Left ventricle myocardium inferior (tissue), 1 donor: ENCODE measurements around the gene MDM4. TPM values are rescaled to one million over a fixed set of nuclear protein-coding genes. Genes with fewer than 3 reads are reported as not detected.
"Not testable (repeated sequence)": the region's sequence is repeated elsewhere in the genome, so short reads cannot be mapped to it uniquely, and the experiment has no call there.

Experiments used
- DNase-seq: peaks from one replicate; pipeline ENCODE4 v3.0.0-alpha.2; 2020
- H3K27ac ChIP-seq: fragments of 200-600 bp; replicated peaks from 2 replicates; pipeline ENCODE4 v1.8.0; 2021
- H3K27me3 ChIP-seq: fragments of 200-600 bp; 2 replicates; pipeline ENCODE4 v1.8.0; 2021; ENCODE audit warnings: low read depth
- H3K36me3 ChIP-seq: fragments of 200-600 bp; 2 replicates; pipeline ENCODE4 v1.8.0; 2021
- H3K4me1 ChIP-seq: fragments of 200-600 bp; 2 replicates; pipeline ENCODE4 v1.8.0; 2021
- H3K4me3 ChIP-seq: fragments of 200-600 bp; 2 replicates; pipeline ENCODE4 v1.8.0; 2021; ENCODE audit warnings: mild to moderate bottlenecking, moderate library complexity
- H3K9me3 ChIP-seq: fragments of 200-600 bp; replicated peaks from 2 replicates; pipeline ENCODE4 v1.8.0; 2021
- CTCF ChIP-seq: fragments of 200-600 bp; IDR thresholded peaks from 2 replicates; pipeline ENCODE4 v1.8.0; 2021; ENCODE audit warnings: antibody characterized with exemption, mild to moderate bottlenecking, borderline replicate concordance
- intact Hi-C: fragments of 100-400 bp; cut with micrococcal nuclease; formaldehyde crosslinking; loops from one replicate; pipeline ENCODE4 v1.11.0; 2022
- total RNA-seq: library from RNA; stranded (reverse); fragmentation: NEBNext Ultra II Directional; extraction: Animal tissue kit (Norgen Biotek cat#: 25700); gene quantifications from one replicate; pipeline ENCODE4 v1.2.1, GENCODE V29; 2021
- donor health status: DM: no; HTN: yes; CAD: no; lungs with severe emphysema.

MDM4 gene
- total RNA-seq, 1 donor from 2014 or later = 29.3 TPM

- TF ChIP-seq CTCF = no peak
- DNase-seq = no peak
- Histone ChIP-seq H3K9me3 (no peaks in the 10 kb centered on the region), H3K36me3 (no peaks in the 10 kb centered on the region), H3K27me3 (no peaks in the 10 kb centered on the region), H3K4me1 (no peaks in the 10 kb centered on the region), H3K27ac (no peak overlapping the region), H3K4me3 (no peak overlapping the region)
- intact Hi-C loops = loop anchor here (5.0 kb wide), 2 partner anchors 196 to 241 kb away; no protein-coding TSS in a partner anchor
Observed at GRCh38 chr1:204566583-204566955, 50.4 kb downstream of the MDM4 start.

GRCh38 chr1:204567071-204567470, 50.9 kb downstream of the MDM4 start:
- Histone ChIP-seq H3K36me3 (no peaks in the 10 kb centered on the region), H3K9me3 (no peaks in the 10 kb centered on the region), H3K27me3 (no peaks in the 10 kb centered on the region), H3K4me1 (no peaks in the 10 kb centered on the region), H3K27ac (no peak overlapping the region), H3K4me3 (no peak overlapping the region)
- intact Hi-C loops = loop anchor here (5.0 kb wide), 2 partner anchors 195 to 240 kb away; no protein-coding TSS in a partner anchor
- no peak for DNase-seq
- no peak for TF ChIP-seq CTCF

GRCh38 chr1:204568576-204569315, 52.5 kb downstream of the MDM4 start:
- Histone ChIP-seq H3K4me3 (no peak overlapping the region), H3K4me1 (peaks cover under 1% of the 10 kb centered on the region), H3K9me3 (no peaks in the 10 kb centered on the region), H3K27me3 (no peaks in the 10 kb centered on the region), H3K27ac (no peak overlapping the region), H3K36me3 (no peaks in the 10 kb centered on the region)
- no peak for DNase-seq
- TF ChIP-seq CTCF = no peak
- intact Hi-C loops = loop anchor here (5.0 kb wide), 2 partner anchors 194 to 239 kb away; no protein-coding TSS in a partner anchor

GRCh38 chr1:204569478-204569877, 53.3 kb downstream of the MDM4 start:
- intact Hi-C loops = loop anchor here (5.0 kb wide), 2 partner anchors 193 to 238 kb away; no protein-coding TSS in a partner anchor
- H3K9me3 ChIP-seq = no peaks in the 10 kb centered on the region

GRCh38 chr1:204570021-204570420, 53.8 kb downstream of the MDM4 start:
- H3K4me1 ChIP-seq = peaks cover 13% of the 10 kb centered on the region
- DNase-seq, H3K4me3 ChIP-seq, H3K36me3 ChIP-seq, H3K27ac ChIP-seq, H3K27me3 ChIP-seq, H3K9me3 ChIP-seq, intact Hi-C loops: not testable (repeated sequence)

More at GRCh38 chr1:204569478-204569877, 53.3 kb downstream of the MDM4 start:
- Histone ChIP-seq H3K4me3 (no peak overlapping the region), H3K4me1 (peaks cover 7% of the 10 kb centered on the region), H3K36me3 (no peaks in the 10 kb centered on the region), H3K27me3 (no peaks in the 10 kb centered on the region), H3K27ac (no peak overlapping the region)
- DNase-seq = no peak
- no peak for TF ChIP-seq CTCF

- no peak for TF ChIP-seq CTCF
- intact Hi-C loops = no loop called here
- Histone ChIP-seq H3K4me1 (peaks cover 16% of the 10 kb centered on the region), H3K27ac (no peak overlapping the region), H3K4me3 (no peak overlapping the region), H3K36me3 (no peaks in the 10 kb centered on the region), H3K27me3 (no peaks in the 10 kb centered on the region), H3K9me3 (no peaks in the 10 kb centered on the region)
- DNase-seq = no peak
Observed at GRCh38 chr1:204571128-204571527, 54.9 kb downstream of the MDM4 start.
